GM12865 (cell line): ENCODE measurements around the gene DEPDC1B.
A peak's percentile ranks its signal among the peaks of the same experiment; 100 is the strongest.
"Not testable (repeated sequence)": the region's sequence is repeated elsewhere in the genome, so short reads cannot be mapped to it uniquely, and the experiment has no call there.

ENCODE experiments used
- DNase-seq: peaks from one replicate; pipeline ENCODE4 v3.0.0; 2010; ENCODE audit warnings: low read depth
- H3K4me3 ChIP-seq: 2 replicates; pipeline ENCODE4 v1.5.1; 2011; ENCODE audit warnings: mild to moderate bottlenecking, low read depth, low read length, control low read depth
- CTCF ChIP-seq: IDR thresholded peaks from 2 replicates; pipeline ENCODE4 v1.5.1; 2011; ENCODE audit warnings: low read length, control low read depth, low read depth, inconsistent platforms; ENCODE audit not compliant: insufficient read depth; ENCODE audit errors: missing control alignments

The DEPDC1B gene, protein sequence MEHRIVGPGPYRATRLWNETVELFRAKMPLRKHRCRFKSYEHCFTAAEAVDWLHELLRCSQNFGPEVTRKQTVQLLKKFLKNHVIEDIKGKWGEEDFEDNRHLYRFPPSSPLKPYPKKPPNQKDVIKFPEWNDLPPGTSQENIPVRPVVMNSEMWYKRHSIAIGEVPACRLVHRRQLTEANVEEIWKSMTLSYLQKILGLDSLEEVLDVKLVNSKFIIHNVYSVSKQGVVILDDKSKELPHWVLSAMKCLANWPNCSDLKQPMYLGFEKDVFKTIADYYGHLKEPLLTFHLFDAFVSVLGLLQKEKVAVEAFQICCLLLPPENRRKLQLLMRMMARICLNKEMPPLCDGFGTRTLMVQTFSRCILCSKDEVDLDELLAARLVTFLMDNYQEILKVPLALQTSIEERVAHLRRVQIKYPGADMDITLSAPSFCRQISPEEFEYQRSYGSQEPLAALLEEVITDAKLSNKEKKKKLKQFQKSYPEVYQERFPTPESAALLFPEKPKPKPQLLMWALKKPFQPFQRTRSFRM

DNA sequence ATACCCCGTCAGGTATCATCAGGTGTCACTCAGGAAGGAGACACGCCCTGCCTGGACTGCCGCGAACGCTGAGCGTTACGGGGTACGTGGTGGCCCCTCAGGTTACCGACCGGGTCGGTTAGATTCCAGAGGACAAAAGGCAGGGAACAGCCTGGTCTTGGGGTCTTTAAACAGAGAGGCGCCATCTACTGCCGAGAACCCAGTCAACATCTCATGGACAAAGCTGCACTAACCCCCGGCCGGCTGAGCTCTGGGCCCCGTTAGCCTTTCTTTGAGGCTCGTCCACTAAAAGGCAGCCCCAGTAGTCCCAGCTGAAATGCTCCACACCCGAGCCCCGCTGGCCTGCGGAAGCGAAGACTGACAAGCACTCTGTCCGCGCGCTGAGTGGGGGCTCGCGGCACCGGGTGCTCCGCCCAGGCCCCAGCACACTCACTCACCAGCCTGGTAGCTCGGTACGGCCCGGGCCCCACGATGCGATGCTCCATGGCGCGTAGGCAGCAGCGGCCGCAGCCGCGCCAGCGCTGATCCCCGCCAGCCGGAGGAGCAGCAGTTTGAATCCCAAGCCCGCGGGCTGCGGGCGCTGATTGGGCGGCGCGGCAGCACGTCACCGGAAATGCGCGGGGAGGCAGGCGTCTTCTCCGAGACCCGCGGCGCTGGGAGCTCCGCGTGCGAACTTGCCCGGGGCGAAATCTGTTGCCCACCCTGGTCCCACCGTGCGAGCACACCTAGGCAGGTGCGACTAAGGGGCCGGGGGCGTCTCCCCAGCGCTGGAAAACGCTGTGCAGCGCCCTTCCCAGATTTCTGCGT lies at the start of gene DEPDC1B:
DEPDC1B (minus strand) TSS at position 558 of the 807 bp plus-strand sequence; CDS start at position 485, 73 bp downstream.
- H3K4me3 ChIP-seq, result peak within 1 kb of the TSS; percentile 89
- peak; percentile 31 for TF ChIP-seq CTCF
- peak; percentile 94 for DNase-seq

- DNase-seq, result no peak
- no peak for TF ChIP-seq CTCF
- no peak overlapping the region for H3K4me3 ChIP-seq
Observed at GRCh38 chr5:60744682-60745081, 44.7 kb upstream of the DEPDC1B start.

- no peak overlapping the region for H3K4me3 ChIP-seq
- TF ChIP-seq CTCF, result no peak
Observed at GRCh38 chr5:60743511-60744314, 43.7 kb upstream of the DEPDC1B start.

DNA sequence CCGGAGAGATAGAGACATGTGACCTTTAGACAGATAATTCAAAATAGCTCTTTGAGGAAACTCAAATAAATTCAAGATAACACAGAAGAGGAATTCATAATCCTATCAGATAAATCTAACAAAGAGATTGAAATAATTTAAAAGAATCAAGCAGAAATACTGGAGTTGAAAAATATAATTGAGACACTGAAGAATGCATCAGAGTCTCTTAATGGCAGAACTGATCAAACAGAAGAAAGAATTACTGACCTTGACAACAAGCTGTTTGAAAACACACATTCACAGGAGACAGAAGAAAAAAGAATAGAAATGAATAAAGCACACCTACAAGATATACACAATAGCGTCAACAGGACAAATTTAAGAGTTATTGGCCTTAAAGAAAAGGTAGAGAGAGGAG lies 40.4 kb upstream of the DEPDC1B start:
- TF ChIP-seq CTCF, result no peak
- no peak overlapping the region for H3K4me3 ChIP-seq
- DNase-seq, result no peak

More at GRCh38 chr5:60743511-60744314, 43.7 kb upstream of the DEPDC1B start:
- no peak for DNase-seq

GRCh38 chr5:60738933-60739332 lies 39.0 kb upstream of the DEPDC1B start:
- H3K4me3 ChIP-seq, result no peak overlapping the region
- DNase-seq, result no peak
- TF ChIP-seq CTCF, result no peak

- no peak overlapping the region for H3K4me3 ChIP-seq
- TF ChIP-seq CTCF, result no peak
- DNase-seq, result peak; percentile 43
Observed at GRCh38 chr5:60738461-60738860, 38.5 kb upstream of the DEPDC1B start.

- not testable (repeated sequence) for H3K4me3 ChIP-seq, DNase-seq
Observed at GRCh38 chr5:60730858-60731257, 30.9 kb upstream of the DEPDC1B start.
